Measurements from ENCODE around the gene GRIA4. TPM values are rescaled to one million over a fixed set of nuclear protein-coding genes. Genes with fewer than 3 reads are reported as not detected.

GRIA4 gene
- total and polyA plus RNA-seq, 2 of the 13 experiments (the other 11 are each of a cell fraction or from before 2014, with no cell fraction given), result not detected

- TF ChIP-seq KAT7 (CRISPR knock-in tag; IDR thresholded peaks at IDR 0.05; ENCODE audit: borderline replicate concordance), result no peak
Observed at GRCh38 chr11:105884436-105884835, 274.6 kb downstream of the GRIA4 start (continued).

GRCh38 chr11:105891685-105892084 is 281.8 kb downstream of the GRIA4 start:
- DNase-seq (ENCODE audit: low spot score) (no peak), ATAC-seq (no peak), FAIRE-seq (no peak)
- H3K4me2 ChIP-seq (ENCODE audit: low read depth, low read length), result no peak overlapping the region
- no peaks in the 10 kb centered on the region for H3K9me3 ChIP-seq (ENCODE audit: low read length)
- WGBS (ENCODE audit: low lambda C conversion rate), result 0% methylated on average over 2 of the region's 2 CpGs
- CTCF ChIA-PET (ENCODE audit: low intra/inter-chr PET ratio, low total read pairs), result no interaction called here
- no TSS peak for BruUV-seq (replicated peaks)
- no peak overlapping the region for H3K4me3 ChIP-seq (replicated peaks in 1 of 3; ENCODE audit: insufficient read depth in 1 of 3, low read depth in 2 of 3, low read length in 3 of 3)
- no peak overlapping the region for H2AFZ ChIP-seq (ENCODE audit: low read length)
- H3K27ac ChIP-seq (ENCODE audit: extremely low read length, insufficient read depth, low read length), result no peak overlapping the region
- no peak overlapping the region for H3K9ac ChIP-seq (ENCODE audit: insufficient read depth, low read depth, low read length)
- POLR2A ChIA-PET, result no interaction called here
- intact Hi-C loops (cut with micrococcal nuclease; ENCODE audit: unreplicated experiment), result no loop called here
- no peaks in the 10 kb centered on the region for H3K27me3 ChIP-seq (ENCODE audit: control insufficient read depth in 1 of 2, insufficient read depth in 2 of 2, low read length in 2 of 2)
- no peaks in the 10 kb centered on the region for H3K79me2 ChIP-seq (ENCODE audit: insufficient read depth, low read length)
- no peaks in the 10 kb centered on the region for H3K4me1 ChIP-seq (ENCODE audit: insufficient read depth, low read length)
- no peaks in the 10 kb centered on the region for H4K20me1 ChIP-seq (ENCODE audit: insufficient read depth, low read length)
- H3K36me3 ChIP-seq (replicated peaks in 1 of 2; ENCODE audit: control insufficient read depth in 1 of 2, insufficient read depth in 2 of 2, low read length in 2 of 2), result no peaks in the 10 kb centered on the region
- in situ Hi-C loops (cut with HindIII; ENCODE audit: extremely low pct_ligation_motif_present, low pct_unique_long_range_greater_than_20kb), result no loop called here
- TF ChIP-seq, protein P1, sequence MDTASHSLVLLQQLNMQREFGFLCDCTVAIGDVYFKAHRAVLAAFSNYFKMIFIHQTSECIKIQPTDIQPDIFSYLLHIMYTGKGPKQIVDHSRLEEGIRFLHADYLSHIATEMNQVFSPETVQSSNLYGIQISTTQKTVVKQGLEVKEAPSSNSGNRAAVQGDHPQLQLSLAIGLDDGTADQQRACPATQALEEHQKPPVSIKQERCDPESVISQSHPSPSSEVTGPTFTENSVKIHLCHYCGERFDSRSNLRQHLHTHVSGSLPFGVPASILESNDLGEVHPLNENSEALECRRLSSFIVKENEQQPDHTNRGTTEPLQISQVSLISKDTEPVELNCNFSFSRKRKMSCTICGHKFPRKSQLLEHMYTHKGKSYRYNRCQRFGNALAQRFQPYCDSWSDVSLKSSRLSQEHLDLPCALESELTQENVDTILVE (CRISPR knock-in tag; IDR thresholded peaks at IDR 0.05), result no peak
- TF ChIP-seq THAP8 (CRISPR knock-in tag; IDR thresholded peaks at IDR 0.05; ENCODE audit: borderline replicate concordance), result no peak
- no peak for TF ChIP-seq AKAP8 (CRISPR knock-in tag; IDR thresholded peaks at IDR 0.05)
- TF ChIP-seq ZNF7 (CRISPR knock-in tag; IDR thresholded peaks at IDR 0.05), result no peak
- no peak for TF ChIP-seq ZFP36L1 (CRISPR knock-in tag; IDR thresholded peaks at IDR 0.05)
- no peak for TF ChIP-seq TP53 (CRISPR knock-in tag; conservative IDR thresholded peaks at IDR 0.05)
- TF ChIP-seq ZNF619 (CRISPR knock-in tag; IDR thresholded peaks at IDR 0.05), result no peak
- TF ChIP-seq TOPORS (CRISPR knock-in tag; IDR thresholded peaks at IDR 0.05), result no peak
- TF ChIP-seq ZNF556 (CRISPR knock-in tag; IDR thresholded peaks at IDR 0.05; ENCODE audit: borderline replicate concordance), result no peak
- TF ChIP-seq TFDP2 (CRISPR knock-in tag; IDR thresholded peaks at IDR 0.05), result no peak
- TF ChIP-seq HNF1A (IDR thresholded peaks at IDR 0.05; ENCODE audit: low read depth), result no peak
- no peak for TF ChIP-seq HNF1A (CRISPR knock-in tag; IDR thresholded peaks at IDR 0.05; ENCODE audit: borderline replicate concordance)
- no peak for TF ChIP-seq THYN1 (CRISPR knock-in tag; IDR thresholded peaks at IDR 0.05; ENCODE audit: borderline replicate concordance, low read depth)
- TF ChIP-seq NRL (CRISPR knock-in tag; IDR thresholded peaks at IDR 0.05; ENCODE audit: borderline replicate concordance), result no peak
- TF ChIP-seq MBNL3 (CRISPR knock-in tag; conservative IDR thresholded peaks at IDR 0.05), result no peak
- no peak for TF ChIP-seq ZNF30 (CRISPR knock-in tag; IDR thresholded peaks at IDR 0.05)
- TF ChIP-seq ARNT2 (CRISPR knock-in tag; IDR thresholded peaks at IDR 0.05; ENCODE audit: low read depth), result no peak
